Measurements from ENCODE around the gene LILRB5.
"Not testable (repeated sequence)": the region's sequence is repeated elsewhere in the genome, so short reads cannot be mapped to it uniquely, and the experiment has no call there.

The LILRB5 gene

DNA sequence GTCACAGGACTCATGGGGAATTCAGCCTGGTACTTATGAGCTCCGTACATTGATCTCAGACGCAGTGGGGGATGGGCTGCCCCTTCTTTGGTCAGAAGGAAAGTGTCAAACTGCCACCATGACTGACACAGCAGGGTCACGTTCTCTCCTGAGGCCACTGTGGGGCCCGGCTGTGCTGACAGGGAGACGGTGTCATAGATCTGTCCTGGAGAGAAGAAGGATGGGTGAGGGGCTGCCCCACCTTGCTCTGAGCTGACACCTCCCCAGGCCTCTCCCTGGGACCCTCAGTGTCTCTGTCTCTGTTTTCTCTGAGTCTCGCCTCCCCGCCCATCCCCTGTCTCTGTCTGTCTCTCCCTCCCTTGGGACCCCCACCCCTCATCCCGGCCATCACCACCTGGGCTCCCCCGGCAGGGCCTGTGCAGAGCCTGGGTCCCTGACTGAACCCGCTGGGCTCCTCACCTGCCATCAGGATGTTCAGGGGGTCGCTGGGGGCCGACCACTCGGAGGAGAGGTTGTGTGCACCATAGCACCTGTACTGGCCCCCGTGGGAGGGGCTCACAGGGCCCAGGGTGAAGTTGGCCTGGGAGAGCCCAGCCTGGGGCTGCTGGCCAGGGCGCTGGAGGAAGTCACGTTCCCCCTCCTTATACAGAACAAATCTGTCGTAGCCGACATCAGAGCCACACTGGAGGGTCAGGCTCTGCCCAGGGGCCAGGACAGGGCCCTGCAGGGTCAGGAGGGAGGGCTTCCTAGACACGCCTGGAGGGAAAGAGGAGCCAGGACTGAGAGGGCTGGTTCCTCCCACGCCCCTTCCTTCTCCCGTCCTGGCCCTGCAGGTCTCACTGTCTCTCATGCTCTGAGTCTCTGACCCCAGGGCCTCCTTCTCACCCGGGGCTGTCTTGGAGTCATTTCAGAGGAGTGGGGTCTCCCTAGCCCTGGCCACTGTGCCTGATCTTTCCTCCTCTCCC lies 16.4 kb downstream of the LILRB5 start:
- DNase-seq = not testable (repeated sequence)

DNA sequence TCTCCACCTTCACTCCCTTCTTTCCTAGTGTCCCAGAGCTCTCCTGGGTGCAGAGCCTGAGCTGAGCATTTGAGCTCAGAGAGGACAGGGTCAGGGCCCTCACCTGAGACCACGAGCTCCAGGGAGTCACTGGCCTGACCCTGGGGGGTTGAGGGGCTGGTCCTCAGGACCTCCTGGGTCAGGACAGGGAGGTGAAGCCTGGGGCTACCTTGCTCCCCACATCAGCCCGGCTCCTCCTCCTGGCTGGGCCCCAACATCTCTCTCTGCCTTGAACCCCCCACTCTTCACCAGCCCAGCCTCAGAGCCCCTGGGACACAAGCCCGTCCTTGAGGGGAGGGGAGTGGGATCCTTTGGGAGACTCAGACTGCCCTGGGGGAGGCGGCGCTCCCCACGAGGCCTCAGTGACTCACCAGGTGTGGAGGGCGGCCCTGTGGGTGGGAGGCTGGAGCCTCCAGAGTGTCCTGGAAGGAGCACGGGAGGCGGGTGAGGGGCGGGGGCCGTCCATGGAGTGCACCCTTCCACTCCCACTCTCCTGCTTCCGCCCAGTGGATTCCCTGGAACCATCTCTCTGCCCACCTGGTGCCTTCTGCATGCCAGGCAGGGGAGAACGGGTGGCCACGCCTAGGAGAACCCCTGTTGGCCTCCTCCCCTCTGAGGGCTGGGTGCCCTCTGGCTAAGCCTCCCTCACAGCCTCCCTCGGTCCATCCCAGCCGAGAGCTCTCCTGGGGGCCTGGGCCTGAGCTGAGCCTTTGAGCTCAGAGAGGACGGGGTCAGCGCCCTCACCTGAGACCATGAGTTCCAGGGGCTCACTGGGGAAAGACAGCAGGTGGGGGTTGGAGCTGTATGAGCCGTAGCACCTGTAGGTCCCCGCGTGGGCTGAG lies 17.3 kb downstream of the LILRB5 start:
- not testable (repeated sequence) for DNase-seq

GRCh38 chr19:54233941-54234340 lies 23.1 kb downstream of the LILRB5 start:
- no peak for DNase-seq

GRCh38 chr19:54231077-54231931 lies 25.8 kb downstream of the LILRB5 start:
- peak; percentile 84 to 85 for DNase-seq

- DNase-seq = no peak
These were observed 27.0 kb downstream of the LILRB5 start for GRCh38 chr19:54230031-54230430.

GRCh38 chr19:54229146-54229545 lies 27.9 kb downstream of the LILRB5 start:
- no peak for DNase-seq

GRCh38 chr19:54224619-54225018 lies 32.5 kb downstream of the LILRB5 start:
- not testable (repeated sequence) for DNase-seq

- DNase-seq = not testable (repeated sequence)
These were observed 33.2 kb downstream of the LILRB5 start for GRCh38 chr19:54223937-54224281.

GRCh38 chr19:54223277-54223936 lies 33.7 kb downstream of the LILRB5 start:
- DNase-seq = not testable (repeated sequence)

DNA sequence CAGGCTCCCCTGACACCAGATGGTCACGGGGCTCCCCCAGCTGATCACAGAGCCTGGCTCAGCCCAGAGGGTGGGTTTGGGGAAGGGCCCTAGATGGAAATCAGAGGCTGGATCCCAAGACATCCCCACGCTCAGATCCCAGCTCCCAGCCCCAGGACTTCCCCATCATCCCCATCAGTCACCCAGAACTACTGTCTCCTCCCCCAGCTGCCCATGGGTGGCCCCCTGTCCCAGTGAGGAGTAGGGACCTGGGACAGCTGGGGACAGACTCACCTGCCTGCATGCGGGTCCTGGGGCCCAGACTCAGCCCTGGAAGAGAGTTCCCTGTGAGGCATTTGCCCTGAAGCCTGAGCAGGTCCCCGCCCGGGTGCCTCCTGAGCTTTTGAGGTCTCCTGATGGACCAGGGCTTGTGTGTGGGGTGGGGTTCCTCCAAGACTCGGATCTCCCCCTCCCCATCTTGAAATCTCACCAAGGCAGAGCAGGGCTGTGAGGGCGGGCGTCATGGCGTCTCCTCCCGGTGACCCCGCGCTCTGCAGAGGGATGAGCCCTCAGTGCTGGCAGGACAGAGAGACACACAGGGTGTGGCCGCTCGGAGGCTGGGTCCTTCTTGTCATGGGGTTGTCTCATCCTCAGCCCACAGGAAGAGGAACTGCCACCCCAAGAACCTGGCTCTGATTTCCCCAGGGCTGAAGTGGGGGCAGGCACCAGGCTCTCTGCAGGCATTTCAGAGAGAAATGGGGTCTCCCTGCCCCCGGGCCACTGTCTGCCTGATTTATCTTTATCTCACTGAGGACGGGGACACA lies 34.4 kb downstream of the LILRB5 start, which contains the start of gene LILRB3:
TSS of gene LILRB3 (minus strand) at position 534 of the 803 bp plus-strand sequence. CDS start at position 503, 31 bp downstream.
- peak in 1 of 2 donors; percentile 58 for DNase-seq

DNA sequence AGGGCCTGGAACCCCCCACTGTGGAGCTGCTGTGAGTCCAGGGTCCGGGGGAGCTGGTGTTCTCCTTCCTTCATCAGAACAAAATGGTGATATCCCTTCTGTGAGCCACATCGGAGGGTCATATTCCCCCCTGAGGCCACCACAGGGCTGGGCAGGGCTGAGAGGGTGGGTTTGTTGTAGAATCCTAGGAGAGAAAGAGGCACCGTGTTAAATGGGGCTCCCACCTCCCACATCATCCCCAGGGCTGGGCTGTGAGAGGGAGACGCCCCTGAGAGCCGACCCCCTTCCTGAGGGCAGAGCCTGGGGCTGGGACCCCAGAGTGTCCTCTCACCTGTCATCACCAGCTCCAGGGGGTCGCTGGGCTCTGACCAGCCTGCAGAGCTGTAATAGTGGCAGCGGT lies 35.1 kb downstream of the LILRB5 start:
- not testable (repeated sequence) for DNase-seq

DNA sequence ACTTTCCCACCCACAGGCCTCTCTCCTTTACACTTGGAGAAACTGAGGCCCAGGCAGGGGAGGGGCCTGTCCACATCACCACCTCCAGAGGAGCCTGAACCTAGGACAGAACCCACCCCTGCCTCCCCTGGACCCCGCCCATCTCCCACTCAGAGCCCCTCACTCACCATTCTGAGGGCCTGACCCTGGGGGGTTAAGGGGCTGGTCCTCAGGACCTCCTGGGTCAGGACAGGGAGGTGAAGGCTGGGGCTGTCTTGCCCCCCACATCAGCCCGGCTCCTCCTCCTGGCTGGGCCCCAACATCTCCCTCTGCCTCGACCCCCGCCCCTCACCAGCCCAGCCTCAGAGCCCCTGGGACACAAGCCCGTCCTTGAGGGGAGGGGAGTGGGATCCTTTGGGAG lies 37.4 kb downstream of the LILRB5 start:
- DNase-seq = not testable (repeated sequence)

DNA sequence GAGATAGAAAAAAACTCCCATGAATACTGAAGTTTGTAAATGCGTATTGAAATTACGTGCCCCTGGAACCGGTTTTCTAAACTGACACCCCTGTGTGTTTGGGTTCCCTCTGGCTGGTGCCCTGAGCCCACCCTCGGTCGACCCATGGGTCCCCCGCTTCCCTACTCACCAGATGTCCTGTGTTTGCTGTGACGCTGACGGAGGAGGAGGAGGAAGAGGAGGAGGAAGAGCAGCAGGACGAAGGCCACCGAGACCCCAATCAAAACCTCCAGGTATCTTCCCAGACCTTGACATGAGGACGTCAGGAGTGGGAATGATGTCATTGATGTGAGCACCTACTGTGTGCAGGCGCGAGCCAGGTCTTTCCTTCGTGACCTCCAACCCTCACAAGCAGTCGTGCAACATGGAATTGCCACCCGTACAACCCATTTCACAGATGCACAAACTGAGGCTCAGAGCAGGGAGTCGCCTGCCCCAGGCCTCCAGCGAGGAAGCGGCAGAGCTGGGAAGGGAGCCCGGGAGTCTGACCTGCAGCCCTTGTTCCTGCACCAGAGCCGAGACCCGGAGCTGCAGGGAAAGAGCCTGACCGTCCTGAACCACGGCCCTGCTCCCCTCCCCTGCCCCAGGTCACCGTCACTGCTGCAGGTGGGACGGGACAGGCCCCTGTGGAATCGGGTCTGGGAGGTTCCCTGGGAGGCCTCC lies 38.0 kb downstream of the LILRB5 start:
- no peak for DNase-seq

DNA sequence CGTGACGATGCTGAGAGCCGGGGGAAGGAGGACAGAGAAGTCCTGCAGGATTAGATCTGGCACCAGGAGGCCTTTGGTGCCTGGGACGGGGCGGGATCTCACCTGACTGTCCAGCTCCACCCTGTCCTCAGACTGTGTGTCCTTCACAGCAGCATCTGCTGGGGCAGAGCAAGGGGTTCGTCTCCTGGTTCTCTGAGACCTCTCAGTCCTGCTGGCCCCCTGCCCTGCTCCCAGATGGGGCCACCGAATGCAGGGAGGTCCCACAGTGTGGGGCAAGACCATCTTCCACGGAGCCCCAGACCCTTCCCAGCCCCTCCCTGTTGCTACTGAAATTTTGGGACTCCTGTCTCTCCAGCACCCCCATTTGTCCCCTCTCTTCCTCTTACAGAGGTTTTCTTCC lies 38.8 kb downstream of the LILRB5 start:
- no peak for DNase-seq

GRCh38 chr19:54217517-54218247 lies 39.4 kb downstream of the LILRB5 start:
- DNase-seq = not testable (repeated sequence)

DNA sequence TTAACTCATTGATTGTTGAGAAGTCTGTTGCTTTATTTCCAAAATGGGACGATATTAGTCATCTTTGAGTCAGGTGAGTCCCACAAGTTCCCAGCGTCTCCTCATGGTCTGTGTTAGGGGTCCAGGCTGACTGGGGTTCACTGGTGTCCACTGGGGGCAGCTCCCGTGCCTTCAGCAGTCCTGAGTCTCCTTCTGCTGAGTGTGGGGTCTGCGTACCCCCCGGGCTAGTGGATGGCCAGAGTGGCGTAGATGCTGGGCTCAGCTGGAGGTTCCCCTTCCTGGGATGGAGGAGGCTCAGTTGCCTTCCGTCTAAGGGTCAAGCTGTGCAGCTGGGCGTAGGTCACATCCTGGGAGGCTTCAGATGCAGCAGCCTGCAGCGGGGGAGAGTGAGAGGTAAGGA lies 40.2 kb downstream of the LILRB5 start:
- DNase-seq = no peak

DNA sequence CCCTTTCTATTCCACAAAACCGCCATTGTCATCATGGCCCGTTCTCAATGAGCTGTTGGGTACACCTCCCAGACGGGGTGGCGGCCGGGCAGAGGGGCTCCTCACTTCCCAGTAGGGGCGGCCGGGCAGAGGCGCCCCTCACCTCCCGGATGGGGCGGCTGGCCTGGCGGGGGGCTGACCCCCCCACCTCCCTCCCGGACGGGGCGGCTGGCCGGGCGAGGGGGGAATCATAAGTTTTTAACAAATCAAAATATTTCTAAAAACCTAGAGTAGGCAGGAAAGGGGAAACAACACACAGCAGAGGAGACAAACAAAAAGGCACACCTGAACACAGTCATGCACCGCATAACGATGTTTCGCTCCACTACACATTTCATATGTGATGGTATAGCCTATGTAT lies 42.3 kb downstream of the LILRB5 start:
- not testable (repeated sequence) for DNase-seq

DNA sequence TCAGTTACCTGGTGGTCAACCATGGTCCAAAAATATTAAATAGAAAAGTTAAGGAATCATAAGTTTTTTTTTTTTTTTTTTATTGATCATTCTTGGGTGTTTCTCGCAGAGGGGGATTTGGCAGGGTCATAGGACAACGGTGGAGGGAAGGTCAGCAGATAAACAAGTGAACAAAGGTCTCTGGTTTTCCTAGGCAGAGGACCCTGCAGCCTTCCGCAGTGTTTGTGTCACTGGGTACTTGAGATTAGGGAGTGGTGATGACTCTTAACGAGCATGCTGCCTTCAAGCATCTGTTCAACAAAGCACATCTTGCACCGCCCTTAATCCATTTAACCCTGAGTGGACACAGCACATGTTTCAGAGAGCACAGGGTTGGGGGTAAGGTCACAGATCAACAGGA lies 42.9 kb downstream of the LILRB5 start:
- DNase-seq = not testable (repeated sequence)

- no peak for DNase-seq
These were observed 45.8 kb downstream of the LILRB5 start for GRCh38 chr19:54211235-54211634.

All from CD4-positive, alpha-beta T cell treated with Interleukin-4 for 1 hour (primary cell).